Measurements from ENCODE around the gene SUGCT. TPM values are rescaled to one million over a fixed set of nuclear protein-coding genes. Genes with fewer than 3 reads are reported as not detected.
"Not testable (repeated sequence)": the region's sequence is repeated elsewhere in the genome, so short reads cannot be mapped to it uniquely, and the experiment has no call there.

Gene SUGCT
- polyA plus RNA-seq, 1 donor, result 18.8 TPM

DNA sequence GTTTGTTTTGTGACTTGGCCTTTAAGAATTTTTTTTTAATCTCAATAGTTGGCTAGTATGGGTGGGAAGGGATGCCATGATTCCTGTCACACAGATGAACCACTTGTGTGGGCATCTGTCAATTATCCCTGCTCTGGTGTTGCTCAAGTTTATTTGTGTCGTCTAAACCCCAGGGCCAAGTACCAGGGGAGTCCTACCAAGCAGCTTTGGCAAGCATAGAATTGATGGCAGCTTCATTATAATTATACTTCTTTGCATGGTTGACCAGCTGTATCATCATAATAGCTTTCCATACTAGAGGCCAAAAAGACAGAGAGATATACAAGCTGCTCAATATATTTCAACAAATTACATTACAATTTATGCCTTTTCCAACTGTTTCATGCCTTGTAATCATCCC lies 30.4 kb downstream of the SUGCT start:
- Histone ChIP-seq H3K27me3 (ENCODE audit: control insufficient read depth, insufficient read depth, low read length) (no peaks in the 10 kb centered on the region), H3K27ac (ENCODE audit: low read length) (no peak overlapping the region), H3K36me3 (ENCODE audit: control insufficient read depth, insufficient read depth, low read length) (no peaks in the 10 kb centered on the region), H3K4me1 (ENCODE audit: control insufficient read depth, insufficient read depth, low read length) (peaks cover 11% of the 10 kb centered on the region), H3K4me3 (ENCODE audit: low read length) (no peak overlapping the region), H3K9me3 (ENCODE audit: control insufficient read depth, low read depth, low read length) (no peaks in the 10 kb centered on the region)
- no peak for DNase-seq
- 40% methylated on average over 1 of the region's 1 CpG for WGBS (ENCODE audit: insufficient coverage, low lambda C conversion rate)

DNA sequence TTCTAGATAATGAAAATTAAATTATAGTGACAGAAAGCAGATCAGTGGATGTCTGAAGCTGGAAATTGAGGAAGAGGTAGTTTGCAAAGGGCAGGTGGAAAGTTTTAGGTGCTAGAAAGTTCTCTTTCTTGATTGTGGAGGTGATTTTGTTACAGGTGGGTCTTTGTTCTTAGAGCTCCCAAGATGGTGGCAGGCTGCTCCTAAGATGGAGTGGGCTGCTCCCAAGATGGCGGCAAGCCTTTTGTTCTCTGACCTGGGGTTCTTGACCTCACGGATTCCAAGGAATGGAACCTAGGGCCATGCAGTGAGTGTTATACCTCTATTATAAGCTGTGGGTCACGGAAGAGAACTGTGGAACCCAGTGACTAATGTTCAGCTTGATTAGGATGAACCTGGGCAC lies 32.5 kb downstream of the SUGCT start:
- no CpG with 5 or more reads among the region's 3 CpGs for WGBS (ENCODE audit: insufficient coverage, low lambda C conversion rate)
- no peak for DNase-seq
- Histone ChIP-seq H3K27ac (ENCODE audit: low read length) (no peak overlapping the region), H3K9me3 (ENCODE audit: control insufficient read depth, low read depth, low read length) (no peaks in the 10 kb centered on the region), H3K27me3 (ENCODE audit: control insufficient read depth, insufficient read depth, low read length) (no peaks in the 10 kb centered on the region), H3K4me3 (ENCODE audit: low read length) (no peak overlapping the region), H3K4me1 (ENCODE audit: control insufficient read depth, insufficient read depth, low read length) (peaks cover 11% of the 10 kb centered on the region), H3K36me3 (ENCODE audit: control insufficient read depth, insufficient read depth, low read length) (no peaks in the 10 kb centered on the region)

DNA sequence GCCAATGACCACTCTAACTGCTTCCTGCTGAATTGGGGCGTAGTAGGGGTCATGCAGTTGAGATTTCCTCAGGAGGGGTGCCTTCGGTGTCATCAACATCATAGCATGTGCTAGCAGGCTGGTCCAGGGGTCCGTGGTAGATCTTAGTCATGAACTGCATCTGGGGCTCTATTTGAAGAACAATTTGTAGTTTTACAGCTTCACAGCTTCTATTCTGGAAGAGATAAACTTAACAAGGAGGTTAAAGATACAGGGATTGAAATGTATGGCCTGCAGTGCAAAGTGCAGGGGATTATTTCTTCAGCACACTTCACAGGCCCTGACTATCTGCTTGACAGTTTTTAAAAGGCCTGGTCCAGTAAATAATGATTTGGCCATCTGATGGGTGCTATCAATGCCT lies 33.5 kb downstream of the SUGCT start:
- WGBS (ENCODE audit: insufficient coverage, low lambda C conversion rate), result no CpG with 5 or more reads among the region's 3 CpGs
- H3K27ac ChIP-seq (ENCODE audit: low read length), result peak overlapping the region; percentile 32
- H3K4me3 ChIP-seq (ENCODE audit: low read length); H3K36me3 ChIP-seq (ENCODE audit: control insufficient read depth, insufficient read depth, low read length); H3K9me3 ChIP-seq (ENCODE audit: control insufficient read depth, low read depth, low read length); H3K27me3 ChIP-seq (ENCODE audit: control insufficient read depth, insufficient read depth, low read length): not testable (repeated sequence)
- H3K4me1 ChIP-seq (ENCODE audit: control insufficient read depth, insufficient read depth, low read length), result peaks cover 11% of the 10 kb centered on the region
- peak; percentile 36 to 70 for DNase-seq

DNA sequence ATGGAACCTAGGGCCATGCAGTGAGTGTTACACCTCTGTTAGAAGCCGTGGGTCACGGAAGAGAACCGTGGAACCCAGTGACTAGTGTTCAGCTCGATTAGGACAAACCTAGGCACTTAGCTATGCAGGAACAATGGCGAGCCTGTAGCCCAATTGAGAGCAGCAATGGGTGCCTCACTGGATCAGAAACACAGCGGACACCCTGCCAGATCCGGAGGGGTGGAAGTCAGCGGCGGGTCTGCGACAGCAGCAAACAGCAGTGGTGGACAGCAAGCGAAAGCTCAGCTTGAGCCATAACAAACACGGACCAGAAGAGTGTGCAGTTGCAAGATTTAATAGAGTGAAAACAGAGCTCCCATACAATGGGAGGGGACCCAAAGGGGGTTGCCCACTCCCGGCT lies 38.3 kb downstream of the SUGCT start:
- not testable (repeated sequence) for H3K4me3 ChIP-seq (ENCODE audit: low read length); H3K9me3 ChIP-seq (ENCODE audit: control insufficient read depth, low read depth, low read length); H3K27ac ChIP-seq (ENCODE audit: low read length); H3K27me3 ChIP-seq (ENCODE audit: control insufficient read depth, insufficient read depth, low read length); H3K36me3 ChIP-seq (ENCODE audit: control insufficient read depth, insufficient read depth, low read length); DNase-seq
- peaks cover 11% of the 10 kb centered on the region for H3K4me1 ChIP-seq (ENCODE audit: control insufficient read depth, insufficient read depth, low read length)
- no CpG with 5 or more reads among the region's 13 CpGs for WGBS (ENCODE audit: insufficient coverage, low lambda C conversion rate)

DNA sequence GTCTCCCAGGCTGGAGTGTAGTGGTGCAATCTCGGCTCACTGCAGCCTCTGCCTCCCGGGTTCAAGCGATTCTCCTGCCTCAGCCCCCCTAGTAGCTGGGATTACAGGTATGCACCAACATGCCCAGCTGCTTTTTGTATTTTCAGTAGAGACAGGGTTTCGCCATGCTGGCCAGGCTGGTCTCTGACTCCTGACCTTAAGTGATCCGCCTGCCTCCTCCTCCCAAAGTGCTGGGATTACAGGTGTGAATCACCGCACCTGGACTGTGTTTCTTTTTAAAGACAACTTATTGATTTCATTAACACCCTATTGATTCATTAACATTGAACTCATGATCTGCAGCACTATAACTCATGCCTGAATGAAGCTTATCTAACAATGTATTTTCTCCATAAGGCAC lies 40.5 kb downstream of the SUGCT start:
- H3K4me3 ChIP-seq (ENCODE audit: low read length); H3K36me3 ChIP-seq (ENCODE audit: control insufficient read depth, insufficient read depth, low read length); H3K27ac ChIP-seq (ENCODE audit: low read length); H3K4me1 ChIP-seq (ENCODE audit: control insufficient read depth, insufficient read depth, low read length); H3K9me3 ChIP-seq (ENCODE audit: control insufficient read depth, low read depth, low read length); DNase-seq; H3K27me3 ChIP-seq (ENCODE audit: control insufficient read depth, insufficient read depth, low read length): not testable (repeated sequence)
- no CpG with 5 or more reads among the region's 6 CpGs for WGBS (ENCODE audit: insufficient coverage, low lambda C conversion rate)

DNA sequence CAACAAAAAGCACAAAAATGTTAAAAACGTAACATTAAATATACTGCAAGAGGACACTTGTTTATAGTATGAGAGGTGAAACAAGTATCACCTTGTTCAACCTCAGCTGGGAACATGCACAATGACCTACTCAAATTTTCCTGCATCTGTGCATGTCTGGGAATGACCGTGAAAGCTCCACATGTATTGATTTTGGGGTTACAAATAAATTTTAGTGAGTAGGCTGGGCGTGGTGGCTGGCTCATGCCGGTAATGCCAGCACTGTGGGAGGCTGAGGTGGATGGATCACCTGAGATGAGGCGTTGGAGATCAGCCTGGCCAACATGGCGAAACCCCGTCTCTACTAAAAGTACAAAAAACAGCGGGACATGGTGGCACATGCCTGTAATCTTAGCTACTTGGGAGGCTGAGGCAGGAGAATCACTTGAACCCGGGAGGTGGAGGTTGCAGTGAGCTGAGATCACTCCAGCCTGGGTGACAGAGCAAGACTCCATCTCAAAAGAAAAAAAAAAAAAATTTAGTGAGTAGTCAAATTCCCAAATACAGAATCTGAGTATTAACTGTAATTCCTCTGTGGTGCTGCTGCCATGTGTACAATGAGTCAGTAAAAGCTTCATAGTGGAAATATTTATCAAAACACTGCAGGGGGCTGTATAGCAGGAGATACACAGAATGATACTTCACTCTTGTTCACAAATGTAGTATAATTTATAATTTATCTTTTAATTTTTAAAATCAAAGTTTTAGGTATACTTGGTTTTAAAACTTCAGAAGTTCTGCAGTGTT lies 41.1 kb downstream of the SUGCT start:
- no peaks in the 10 kb centered on the region for H3K9me3 ChIP-seq (ENCODE audit: control insufficient read depth, low read depth, low read length)
- H3K36me3 ChIP-seq (ENCODE audit: control insufficient read depth, insufficient read depth, low read length), result no peaks in the 10 kb centered on the region
- H3K27ac ChIP-seq (ENCODE audit: low read length), result no peak overlapping the region
- H3K27me3 ChIP-seq (ENCODE audit: control insufficient read depth, insufficient read depth, low read length), result no peaks in the 10 kb centered on the region
- no CpG with 5 or more reads among the region's 9 CpGs for WGBS (ENCODE audit: insufficient coverage, low lambda C conversion rate)
- no peaks in the 10 kb centered on the region for H3K4me1 ChIP-seq (ENCODE audit: control insufficient read depth, insufficient read depth, low read length)
- DNase-seq, result no peak
- H3K4me3 ChIP-seq (ENCODE audit: low read length), result no peak overlapping the region

DNA sequence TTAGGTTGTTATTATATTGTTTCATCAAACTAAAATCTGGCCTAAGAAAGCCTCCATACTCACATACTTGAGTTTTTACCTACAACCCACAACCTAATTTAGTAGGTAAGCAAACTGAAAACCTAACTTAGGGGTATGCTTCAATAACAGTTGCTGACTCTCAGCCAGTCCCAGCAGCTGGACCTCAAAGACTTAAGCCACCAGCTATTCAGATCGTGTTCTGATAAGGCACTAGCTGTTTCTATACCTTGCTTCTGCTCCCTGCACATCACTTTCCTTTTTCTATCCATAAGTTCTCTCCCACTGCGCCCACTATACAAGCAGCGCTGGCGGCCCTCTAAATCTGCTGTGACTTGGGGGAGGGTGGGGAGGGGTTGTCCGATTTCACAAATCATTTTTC lies 42.3 kb downstream of the SUGCT start:
- Histone ChIP-seq H3K4me3 (ENCODE audit: low read length) (no peak overlapping the region), H3K27me3 (ENCODE audit: control insufficient read depth, insufficient read depth, low read length) (no peaks in the 10 kb centered on the region), H3K27ac (ENCODE audit: low read length) (no peak overlapping the region), H3K36me3 (ENCODE audit: control insufficient read depth, insufficient read depth, low read length) (no peaks in the 10 kb centered on the region), H3K4me1 (ENCODE audit: control insufficient read depth, insufficient read depth, low read length) (no peaks in the 10 kb centered on the region), H3K9me3 (ENCODE audit: control insufficient read depth, low read depth, low read length) (no peaks in the 10 kb centered on the region)
- no CpG with 5 or more reads among the region's 5 CpGs for WGBS (ENCODE audit: insufficient coverage, low lambda C conversion rate)
- no peak for DNase-seq

DNA sequence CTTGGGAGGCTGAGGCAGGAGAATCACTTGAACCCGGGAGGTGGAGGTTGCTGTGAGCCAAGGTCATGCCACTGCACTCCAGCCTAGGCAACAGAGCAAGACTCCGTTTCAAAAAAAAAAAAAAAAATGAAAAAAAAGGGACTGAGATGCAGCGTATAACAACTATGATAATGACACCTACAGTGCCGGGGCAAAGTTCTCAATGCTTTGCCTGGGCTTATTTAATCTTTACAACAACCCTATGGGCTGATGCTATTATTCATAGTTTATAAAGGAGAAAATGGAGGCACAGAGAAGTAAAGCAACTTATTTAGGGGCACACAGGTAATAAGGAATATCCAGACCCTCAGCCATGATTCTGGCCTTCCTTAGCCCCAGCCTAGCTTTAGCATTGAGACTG lies 47.6 kb downstream of the SUGCT start:
- Histone ChIP-seq H3K9me3 (ENCODE audit: control insufficient read depth, low read depth, low read length) (no peaks in the 10 kb centered on the region), H3K36me3 (ENCODE audit: control insufficient read depth, insufficient read depth, low read length) (peaks cover 3% of the 10 kb centered on the region), H3K27me3 (ENCODE audit: control insufficient read depth, insufficient read depth, low read length) (no peaks in the 10 kb centered on the region), H3K27ac (ENCODE audit: low read length) (no peak overlapping the region), H3K4me3 (ENCODE audit: low read length) (no peak overlapping the region), H3K4me1 (ENCODE audit: control insufficient read depth, insufficient read depth, low read length) (peaks cover 3% of the 10 kb centered on the region)
- 33% methylated on average over 1 of the region's 4 CpGs for WGBS (ENCODE audit: insufficient coverage, low lambda C conversion rate)
- DNase-seq, result peak; percentile 24 to 53

DNA sequence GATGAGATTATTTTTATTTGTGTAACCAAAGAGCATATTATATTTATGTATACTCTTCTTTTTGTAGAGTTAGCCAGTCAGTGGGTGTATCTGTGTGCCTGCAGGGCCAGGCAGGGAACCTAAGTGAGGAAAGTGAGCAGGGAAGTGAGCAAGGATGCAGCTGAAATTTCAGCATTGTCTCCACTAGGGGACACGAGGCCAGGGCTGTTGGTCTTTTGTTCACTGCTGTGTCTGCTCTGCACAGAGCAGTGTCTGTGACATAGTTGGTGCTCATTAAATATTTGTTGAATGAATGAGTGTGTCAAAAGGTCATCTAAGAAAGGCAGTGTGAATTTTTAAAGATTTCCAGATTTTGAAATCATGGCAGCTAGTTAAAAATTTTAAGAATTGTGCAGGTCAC lies 51.8 kb downstream of the SUGCT start:
- DNase-seq, result no peak
- H3K9me3 ChIP-seq (ENCODE audit: control insufficient read depth, low read depth, low read length), result no peaks in the 10 kb centered on the region
- no peak overlapping the region for H3K4me3 ChIP-seq (ENCODE audit: low read length)
- H3K4me1 ChIP-seq (ENCODE audit: control insufficient read depth, insufficient read depth, low read length), result peaks cover 3% of the 10 kb centered on the region
- no peak overlapping the region for H3K27ac ChIP-seq (ENCODE audit: low read length)
- peaks cover 6% of the 10 kb centered on the region for H3K36me3 ChIP-seq (ENCODE audit: control insufficient read depth, insufficient read depth, low read length)
- WGBS (ENCODE audit: insufficient coverage, low lambda C conversion rate), result no CpG with 5 or more reads among the region's 1 CpG
- H3K27me3 ChIP-seq (ENCODE audit: control insufficient read depth, insufficient read depth, low read length), result no peaks in the 10 kb centered on the region

DNA sequence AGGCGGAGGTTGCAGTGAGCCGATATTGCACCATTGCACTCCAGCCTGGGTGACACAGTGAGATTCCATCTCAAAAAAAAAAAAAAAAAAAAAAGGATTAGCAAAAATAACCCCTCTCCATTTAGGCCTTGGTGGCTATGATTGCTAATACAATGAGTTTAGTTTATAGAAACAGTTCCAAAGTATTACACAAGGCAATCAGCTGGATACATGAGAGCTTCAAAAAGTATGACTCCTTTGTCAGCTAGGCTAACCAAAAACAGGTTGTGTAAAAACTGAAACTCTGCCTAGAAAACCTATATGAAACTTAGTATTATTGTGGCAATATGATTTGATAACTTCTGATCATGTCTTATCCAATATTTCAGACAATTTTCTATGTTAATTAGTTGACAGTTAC lies 57.2 kb downstream of the SUGCT start:
- Histone ChIP-seq H3K27ac (ENCODE audit: low read length) (no peak overlapping the region), H3K4me3 (ENCODE audit: low read length) (no peak overlapping the region), H3K9me3 (ENCODE audit: control insufficient read depth, low read depth, low read length) (no peaks in the 10 kb centered on the region), H3K36me3 (ENCODE audit: control insufficient read depth, insufficient read depth, low read length) (peaks cover 5% of the 10 kb centered on the region), H3K4me1 (ENCODE audit: control insufficient read depth, insufficient read depth, low read length) (no peaks in the 10 kb centered on the region), H3K27me3 (ENCODE audit: control insufficient read depth, insufficient read depth, low read length) (no peaks in the 10 kb centered on the region)
- WGBS (ENCODE audit: insufficient coverage, low lambda C conversion rate), result no CpG with 5 or more reads among the region's 2 CpGs
- no peak for DNase-seq

DNA sequence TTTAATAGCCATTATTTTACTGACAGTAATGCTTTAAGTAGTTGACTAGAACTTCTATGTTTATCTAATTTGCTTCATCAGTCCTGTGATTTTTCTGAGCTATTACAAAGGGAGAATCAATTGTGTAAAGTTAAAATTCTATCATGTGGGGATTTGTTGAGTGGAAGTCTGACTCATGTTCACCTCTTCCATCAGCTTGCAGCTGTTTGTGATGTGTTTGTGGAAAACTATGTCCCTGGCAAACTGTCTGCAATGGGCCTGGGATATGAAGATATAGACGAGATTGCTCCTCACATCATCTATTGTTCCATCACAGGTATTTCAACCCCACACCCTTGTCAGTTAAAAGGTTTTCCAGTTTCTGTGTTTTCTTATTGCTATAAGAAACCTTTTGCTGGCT lies 59.9 kb downstream of the SUGCT start:
- no CpG with 5 or more reads among the region's 1 CpG for WGBS (ENCODE audit: insufficient coverage, low lambda C conversion rate)
- no peak for DNase-seq
- no peaks in the 10 kb centered on the region for H3K9me3 ChIP-seq (ENCODE audit: control insufficient read depth, low read depth, low read length)
- H3K27ac ChIP-seq (ENCODE audit: low read length), result no peak overlapping the region
- H3K27me3 ChIP-seq (ENCODE audit: control insufficient read depth, insufficient read depth, low read length), result no peaks in the 10 kb centered on the region
- H3K36me3 ChIP-seq (ENCODE audit: control insufficient read depth, insufficient read depth, low read length), result peaks cover 4% of the 10 kb centered on the region
- no peak overlapping the region for H3K4me3 ChIP-seq (ENCODE audit: low read length)
- no peaks in the 10 kb centered on the region for H3K4me1 ChIP-seq (ENCODE audit: control insufficient read depth, insufficient read depth, low read length)
